ENCODE measurements around the gene KIAA1755.

Gene KIAA1755

GRCh38 chr20:38215194-38216182 lies 45.0 kb downstream of the KIAA1755 start:
- no peak for TF ChIP-seq CTCF (IDR thresholded peaks at IDR 0.05; ENCODE audit: low read depth, low read length, missing control alignments)
- no peak for DNase-seq (ENCODE audit: extremely low read depth, low read depth)
- no peak overlapping the region for H3K4me3 ChIP-seq (replicated peaks; ENCODE audit: low read depth, low read length)

GRCh38 chr20:38214256-38215193 lies 46.0 kb downstream of the KIAA1755 start:
- DNase-seq (ENCODE audit: extremely low read depth, low read depth) = no peak
- no peak overlapping the region for H3K4me3 ChIP-seq (replicated peaks; ENCODE audit: low read depth, low read length)
- peak; percentile 18 for TF ChIP-seq CTCF (IDR thresholded peaks at IDR 0.05; ENCODE audit: low read depth, low read length, missing control alignments)

- no peak for TF ChIP-seq CTCF (IDR thresholded peaks at IDR 0.05; ENCODE audit: low read depth, low read length, missing control alignments)
- H3K4me3 ChIP-seq (replicated peaks; ENCODE audit: low read depth, low read length) = no peak overlapping the region
- no peak for DNase-seq (ENCODE audit: extremely low read depth, low read depth)
Measured at GRCh38 chr20:38213607-38213940, 47.0 kb downstream of the KIAA1755 start.

GRCh38 chr20:38212806-38213606 lies 47.5 kb downstream of the KIAA1755 start:
- H3K4me3 ChIP-seq (replicated peaks; ENCODE audit: low read depth, low read length) = no peak overlapping the region
- DNase-seq (ENCODE audit: extremely low read depth, low read depth) = no peak
- TF ChIP-seq CTCF (IDR thresholded peaks at IDR 0.05; ENCODE audit: low read depth, low read length, missing control alignments) = no peak

- TF ChIP-seq CTCF (IDR thresholded peaks at IDR 0.05; ENCODE audit: low read depth, low read length, missing control alignments) = no peak
- H3K4me3 ChIP-seq (replicated peaks; ENCODE audit: low read depth, low read length) = no peak overlapping the region
- no peak for DNase-seq (ENCODE audit: extremely low read depth, low read depth)
Measured at GRCh38 chr20:38211200-38212097, 49.1 kb downstream of the KIAA1755 start.
